GM12892 (cell line): Measurements from ENCODE around the gene SBNO1.

Experiments
- POLR2A ChIP-seq: IDR thresholded peaks from 2 replicates; pipeline ENCODE4 v1.6.1; 2011; ENCODE audit warnings: low read depth, low read length, control low read depth
- POLR2AphosphoS5 ChIP-seq: IDR thresholded peaks from 2 replicates; pipeline ENCODE4 v1.6.1; 2011; ENCODE audit warnings: low read depth, low read length, control low read depth

DNA sequence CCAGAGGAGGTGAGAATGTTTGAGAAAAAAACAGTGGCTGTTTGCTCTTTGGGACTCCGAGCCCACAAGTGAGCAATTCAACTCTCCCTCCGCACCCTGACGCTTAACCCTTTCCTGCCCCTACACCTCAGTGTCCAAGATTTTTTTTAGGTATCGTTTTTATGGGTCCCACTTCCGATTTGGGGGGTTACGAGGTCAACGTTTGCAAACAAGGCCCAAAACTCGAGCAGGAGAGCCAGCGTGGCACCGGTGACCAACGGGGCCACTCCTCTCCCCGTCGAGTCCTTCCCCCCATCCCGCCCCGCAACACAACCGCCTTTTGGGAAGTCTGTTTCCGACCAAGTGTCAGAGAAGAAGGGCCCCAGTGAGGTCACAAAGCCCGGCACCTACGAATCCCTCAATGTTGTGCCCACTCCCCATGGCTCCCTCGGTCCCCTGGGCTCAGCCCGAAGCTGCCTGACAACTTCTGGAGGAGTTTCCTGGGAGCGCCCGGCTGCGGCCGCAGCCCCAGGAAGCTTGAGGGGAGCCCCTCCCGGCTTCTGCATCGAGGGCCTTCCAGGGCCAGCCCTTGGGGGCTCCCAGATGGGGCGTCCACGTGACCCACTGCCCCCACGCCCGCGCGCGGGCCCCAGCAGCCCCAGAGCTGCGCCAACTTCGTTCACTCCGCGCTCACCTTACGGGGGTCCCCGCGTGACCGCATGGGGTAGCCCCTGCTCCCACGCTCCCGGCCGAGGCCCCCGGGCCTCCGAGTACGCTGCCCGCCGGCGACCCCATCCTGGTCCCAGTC is 94.2 kb downstream of the SBNO1 start:
- no peak for TF ChIP-seq POLR2AphosphoS5
- no peak for TF ChIP-seq POLR2A
